Osteocyte (in vitro differentiated cells): Measurements from ENCODE around the gene SNRK. TPM values are rescaled to one million over a fixed set of nuclear protein-coding genes. Genes with fewer than 3 reads are reported as not detected.

ENCODE experiments used
- DNase-seq: peaks from one replicate; pipeline ENCODE4 v3.0.0; 2021; ENCODE audit warnings: mixed read lengths; ENCODE audit not compliant: unreplicated experiment; ENCODE audit errors: extremely low spot score
- H3K27ac Mint-ChIP-seq: one replicate; pipeline ENCODE4 v1.8.0; 2021; ENCODE audit warnings: mild to moderate bottlenecking, mixed read lengths; ENCODE audit not compliant: unreplicated experiment
- H3K27me3 Mint-ChIP-seq: one replicate; pipeline ENCODE4 v1.8.0; 2021; ENCODE audit warnings: mixed read lengths; ENCODE audit not compliant: unreplicated experiment
- H3K36me3 Mint-ChIP-seq: one replicate; pipeline ENCODE4 v1.8.0; 2021; ENCODE audit warnings: mixed read lengths; ENCODE audit not compliant: unreplicated experiment
- H3K4me1 Mint-ChIP-seq: one replicate; pipeline ENCODE4 v1.8.0; 2021; ENCODE audit warnings: mixed read lengths; ENCODE audit not compliant: unreplicated experiment
- H3K4me3 Mint-ChIP-seq: one replicate; pipeline ENCODE4 v1.8.0; 2021; ENCODE audit warnings: mild to moderate bottlenecking, moderate library complexity, mixed read lengths; ENCODE audit not compliant: unreplicated experiment
- H3K9me3 Mint-ChIP-seq: one replicate; pipeline ENCODE4 v1.8.0; 2021; ENCODE audit warnings: mixed read lengths; ENCODE audit not compliant: unreplicated experiment
- CTCF ChIP-seq: fragments of 200-600 bp; sonication (generic); IDR thresholded peaks from 2 replicates; pipeline ENCODE4 v1.5.0; 2021; ENCODE audit warnings: antibody characterized with exemption, mild to moderate bottlenecking, moderate library complexity
- total RNA-seq: library from RNA; stranded (reverse); gene quantifications from 2 replicates; pipeline ENCODE4 v1.2.1, GENCODE V29; 2021

SNRK gene
- total RNA-seq, 1 donor from 2014 or later, result 25.9 TPM

- H3K36me3 Mint-ChIP-seq, result no peaks in the 10 kb centered on the region
- peaks cover 2% of the 10 kb centered on the region for H3K4me1 Mint-ChIP-seq
- no peak overlapping the region for H3K27ac Mint-ChIP-seq
- no peak for TF ChIP-seq CTCF
- H3K4me3 Mint-ChIP-seq, result no peak overlapping the region
- peaks cover 49% of the 10 kb centered on the region for H3K27me3 Mint-ChIP-seq
- no peak for DNase-seq
- H3K9me3 Mint-ChIP-seq, result no peaks in the 10 kb centered on the region
Measured at GRCh38 chr3:43244694-43245093, 41.6 kb upstream of the SNRK start.

- no peak for TF ChIP-seq CTCF
- no peaks in the 10 kb centered on the region for H3K9me3 Mint-ChIP-seq
- no peaks in the 10 kb centered on the region for H3K36me3 Mint-ChIP-seq
- DNase-seq, result no peak
- H3K4me1 Mint-ChIP-seq, result peaks cover 2% of the 10 kb centered on the region
- no peak overlapping the region for H3K27ac Mint-ChIP-seq
- H3K27me3 Mint-ChIP-seq, result peaks cover 59% of the 10 kb centered on the region
- no peak overlapping the region for H3K4me3 Mint-ChIP-seq
Measured at GRCh38 chr3:43246976-43247375, 39.4 kb upstream of the SNRK start.

- no peak for TF ChIP-seq CTCF
- Mint-ChIP-seq H3K27ac (no peak overlapping the region), H3K36me3 (no peaks in the 10 kb centered on the region), H3K4me1 (peaks cover 2% of the 10 kb centered on the region), H3K9me3 (no peaks in the 10 kb centered on the region), H3K27me3 (peaks cover 66% of the 10 kb centered on the region), H3K4me3 (no peak overlapping the region)
- DNase-seq, result no peak
Measured at GRCh38 chr3:43247561-43248184, 38.7 kb upstream of the SNRK start.

GRCh38 chr3:43248185-43248583 is 38.2 kb upstream of the SNRK start:
- no peak for DNase-seq
- no peaks in the 10 kb centered on the region for H3K9me3 Mint-ChIP-seq
- H3K4me1 Mint-ChIP-seq, result peaks cover 2% of the 10 kb centered on the region
- no peak for TF ChIP-seq CTCF
- H3K4me3 Mint-ChIP-seq, result no peak overlapping the region
- peaks cover 71% of the 10 kb centered on the region for H3K27me3 Mint-ChIP-seq
- no peak overlapping the region for H3K27ac Mint-ChIP-seq
- H3K36me3 Mint-ChIP-seq, result no peaks in the 10 kb centered on the region

- Mint-ChIP-seq H3K27ac (no peak overlapping the region), H3K27me3 (peaks cover 75% of the 10 kb centered on the region), H3K9me3 (no peaks in the 10 kb centered on the region), H3K36me3 (no peaks in the 10 kb centered on the region), H3K4me3 (no peak overlapping the region), H3K4me1 (peaks cover 2% of the 10 kb centered on the region)
- TF ChIP-seq CTCF, result no peak
- no peak for DNase-seq
Measured at GRCh38 chr3:43248973-43249372, 37.4 kb upstream of the SNRK start.
